ENCODE data around the gene MKRN2.

Gene MKRN2, protein sequence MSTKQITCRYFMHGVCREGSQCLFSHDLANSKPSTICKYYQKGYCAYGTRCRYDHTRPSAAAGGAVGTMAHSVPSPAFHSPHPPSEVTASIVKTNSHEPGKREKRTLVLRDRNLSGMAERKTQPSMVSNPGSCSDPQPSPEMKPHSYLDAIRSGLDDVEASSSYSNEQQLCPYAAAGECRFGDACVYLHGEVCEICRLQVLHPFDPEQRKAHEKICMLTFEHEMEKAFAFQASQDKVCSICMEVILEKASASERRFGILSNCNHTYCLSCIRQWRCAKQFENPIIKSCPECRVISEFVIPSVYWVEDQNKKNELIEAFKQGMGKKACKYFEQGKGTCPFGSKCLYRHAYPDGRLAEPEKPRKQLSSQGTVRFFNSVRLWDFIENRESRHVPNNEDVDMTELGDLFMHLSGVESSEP

GRCh38 chr3:12556690-12557472 is at the start of gene MKRN2:
Gene MKRN2 (plus strand): TSS chr3:12557087. CDS start chr3:12557151, 64 bp downstream.
- H3K27me3 Mint-ChIP-seq = peaks cover 25% of the 10 kb centered on the region
- no peaks in the 10 kb centered on the region for H3K36me3 Mint-ChIP-seq (ENCODE audit: low read depth)
- ATAC-seq (peak; percentile 95), DNase-seq (peak; percentile 89)
- no peaks in the 10 kb centered on the region for H3K9me3 Mint-ChIP-seq
- peak within 1 kb of the TSS; percentile 91 for H3K4me3 Mint-ChIP-seq
- peak within 1 kb of the TSS; percentile 87 for H3K27ac Mint-ChIP-seq
- peaks cover 58% of the 10 kb centered on the region for H3K4me1 Mint-ChIP-seq

GRCh38 chr3:12507591-12508281 is 49.2 kb upstream of the MKRN2 start:
- H3K27ac Mint-ChIP-seq = no peak overlapping the region

DNA sequence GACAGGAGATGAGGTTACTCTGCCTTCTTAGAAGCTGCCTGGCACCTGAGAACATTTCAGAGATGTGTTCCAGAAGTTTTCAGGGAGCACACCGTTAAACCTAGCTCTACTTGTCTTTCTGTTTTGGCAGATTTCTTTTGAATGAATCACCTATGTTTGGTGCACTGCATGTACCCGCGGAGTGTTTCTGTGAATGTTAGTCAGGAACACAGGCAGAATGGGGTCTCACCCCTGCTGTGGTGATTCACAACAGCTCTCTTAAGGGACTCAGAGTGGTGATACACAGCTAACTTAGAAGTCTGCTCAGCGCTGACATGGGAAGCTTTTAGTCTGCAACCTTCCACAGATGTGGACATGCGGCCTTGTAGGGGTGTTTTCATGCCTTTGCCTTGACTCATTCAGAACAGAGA is 48.6 kb upstream of the MKRN2 start:
- DNase-seq (no peak), ATAC-seq (no peak)
- no peaks in the 10 kb centered on the region for H3K4me1 Mint-ChIP-seq
- H3K36me3 Mint-ChIP-seq (ENCODE audit: low read depth) = peaks cover 33% of the 10 kb centered on the region
- H3K27ac Mint-ChIP-seq = no peak overlapping the region
- H3K27me3 Mint-ChIP-seq = no peaks in the 10 kb centered on the region
- no peaks in the 10 kb centered on the region for H3K9me3 Mint-ChIP-seq
- no peak overlapping the region for H3K4me3 Mint-ChIP-seq

More at GRCh38 chr3:12507591-12508281, 49.2 kb upstream of the MKRN2 start:
- H3K4me1 Mint-ChIP-seq = no peaks in the 10 kb centered on the region
- ATAC-seq (no peak), DNase-seq (no peak)
- peaks cover 33% of the 10 kb centered on the region for H3K36me3 Mint-ChIP-seq (ENCODE audit: low read depth)
- no peaks in the 10 kb centered on the region for H3K9me3 Mint-ChIP-seq
- no peak overlapping the region for H3K4me3 Mint-ChIP-seq
- H3K27me3 Mint-ChIP-seq = no peaks in the 10 kb centered on the region

DNA sequence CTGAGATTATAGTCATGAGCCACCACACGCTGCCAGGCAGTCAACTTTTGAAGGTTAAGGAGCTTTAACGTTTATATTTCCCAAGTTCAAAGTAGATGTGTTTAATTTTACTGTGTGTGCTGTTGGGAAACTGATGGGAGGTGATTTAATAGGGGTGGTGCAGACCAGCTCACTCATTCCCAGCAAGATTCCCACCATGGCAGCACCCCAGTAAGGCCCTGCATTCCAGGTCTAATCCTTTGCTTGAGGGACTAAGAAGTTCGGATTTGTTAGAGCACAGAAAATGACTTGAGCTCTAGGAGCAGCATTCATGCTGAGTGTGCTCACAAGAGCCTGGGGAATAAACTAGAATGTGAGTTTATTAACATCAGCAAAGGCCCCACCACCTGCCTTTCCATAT is 47.4 kb upstream of the MKRN2 start:
- Mint-ChIP-seq H3K36me3 (ENCODE audit: low read depth) (peaks cover 26% of the 10 kb centered on the region), H3K9me3 (no peaks in the 10 kb centered on the region), H3K27me3 (no peaks in the 10 kb centered on the region), H3K4me3 (no peak overlapping the region), H3K4me1 (no peaks in the 10 kb centered on the region), H3K27ac (no peak overlapping the region)
- ATAC-seq (no peak), DNase-seq (no peak)

DNA sequence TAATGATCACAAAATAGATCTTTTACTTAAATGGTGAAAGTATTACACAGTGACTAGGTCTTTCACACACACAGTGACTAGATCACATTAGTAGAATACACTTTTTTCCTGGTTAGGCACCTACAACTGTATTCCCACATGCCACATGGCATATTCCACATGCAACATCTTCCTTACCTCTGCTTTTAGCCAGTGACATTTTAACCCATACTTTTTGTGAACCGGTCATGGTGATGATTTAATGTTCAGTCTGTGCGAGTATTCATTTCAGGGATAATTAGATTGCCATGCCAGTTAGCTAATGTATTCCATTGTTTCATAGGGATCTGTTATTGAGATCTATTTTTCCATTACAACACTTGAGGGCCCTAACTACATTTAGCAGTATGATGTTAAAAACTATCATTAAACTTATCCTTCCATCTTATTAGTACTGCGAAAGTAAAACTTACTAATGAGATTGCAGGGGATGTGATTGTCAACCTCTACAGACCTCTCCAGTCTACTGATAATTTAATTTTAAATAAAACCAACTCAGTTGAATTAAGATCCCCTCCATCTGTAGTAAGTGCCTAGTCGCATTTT is 44.3 kb upstream of the MKRN2 start:
- no peaks in the 10 kb centered on the region for H3K9me3 Mint-ChIP-seq
- no peak overlapping the region for H3K4me3 Mint-ChIP-seq
- H3K4me1 Mint-ChIP-seq = no peaks in the 10 kb centered on the region
- H3K27me3 Mint-ChIP-seq = no peaks in the 10 kb centered on the region
- no peak overlapping the region for H3K27ac Mint-ChIP-seq
- ATAC-seq (no peak), DNase-seq (no peak)
- H3K36me3 Mint-ChIP-seq (ENCODE audit: low read depth) = peaks cover 16% of the 10 kb centered on the region

DNA sequence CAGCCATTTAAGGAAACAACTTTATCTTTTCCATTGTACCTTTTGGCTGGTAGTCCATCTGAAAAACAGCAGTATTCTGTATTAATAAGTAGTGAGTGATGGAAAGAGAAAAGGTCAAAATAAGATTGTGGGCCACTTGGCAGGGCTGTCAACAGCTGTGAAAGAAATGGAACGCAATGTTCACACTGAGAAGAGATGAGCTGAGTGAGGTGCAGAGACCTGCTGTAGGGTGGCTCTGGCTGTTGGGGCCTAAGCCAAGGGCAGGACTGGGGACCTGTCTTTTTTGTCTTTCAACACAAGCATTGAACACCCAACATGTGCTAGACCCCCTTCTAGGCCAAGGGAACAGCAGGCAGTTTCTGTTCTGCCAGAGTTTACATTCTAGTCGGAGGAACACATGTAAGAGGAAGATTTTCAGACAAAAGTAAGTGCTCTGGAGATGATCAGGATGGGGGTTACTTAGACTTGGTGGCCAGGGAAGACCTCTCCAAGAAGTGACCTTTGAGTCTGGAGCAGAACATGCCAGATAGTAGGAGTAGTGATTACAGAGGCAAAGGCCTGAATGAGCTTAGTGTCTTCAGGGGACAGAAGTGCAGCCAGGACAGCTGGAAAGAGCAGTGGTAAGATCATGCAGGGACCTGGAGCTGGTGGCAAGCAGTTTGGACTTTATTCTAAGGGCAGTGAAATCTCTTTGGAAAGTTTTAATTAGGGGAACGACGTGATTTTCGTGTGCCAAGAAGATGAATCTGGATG is 43.0 kb upstream of the MKRN2 start:
- ATAC-seq = no peak
- DNase-seq = no peak
- Mint-ChIP-seq H3K9me3 (no peaks in the 10 kb centered on the region), H3K4me1 (no peaks in the 10 kb centered on the region), H3K27me3 (no peaks in the 10 kb centered on the region), H3K4me3 (no peak overlapping the region), H3K36me3 (ENCODE audit: low read depth) (peaks cover 20% of the 10 kb centered on the region), H3K27ac (peak overlapping the region; percentile 8)

- DNase-seq = no peak
- Mint-ChIP-seq H3K36me3 (ENCODE audit: low read depth) (peaks cover 26% of the 10 kb centered on the region), H3K27ac (no peak overlapping the region), H3K9me3 (no peaks in the 10 kb centered on the region), H3K4me1 (no peaks in the 10 kb centered on the region), H3K27me3 (no peaks in the 10 kb centered on the region), H3K4me3 (no peak overlapping the region)
- ATAC-seq = no peak
These were observed 41.3 kb upstream of the MKRN2 start for GRCh38 chr3:12515631-12516030.

GRCh38 chr3:12516873-12517272 is 40.0 kb upstream of the MKRN2 start:
- no peak overlapping the region for H3K4me3 Mint-ChIP-seq
- no peaks in the 10 kb centered on the region for H3K27me3 Mint-ChIP-seq
- DNase-seq (no peak), ATAC-seq (no peak)
- H3K36me3 Mint-ChIP-seq (ENCODE audit: low read depth) = peaks cover 31% of the 10 kb centered on the region
- H3K4me1 Mint-ChIP-seq = no peaks in the 10 kb centered on the region
- no peak overlapping the region for H3K27ac Mint-ChIP-seq
- H3K9me3 Mint-ChIP-seq = no peaks in the 10 kb centered on the region

DNA sequence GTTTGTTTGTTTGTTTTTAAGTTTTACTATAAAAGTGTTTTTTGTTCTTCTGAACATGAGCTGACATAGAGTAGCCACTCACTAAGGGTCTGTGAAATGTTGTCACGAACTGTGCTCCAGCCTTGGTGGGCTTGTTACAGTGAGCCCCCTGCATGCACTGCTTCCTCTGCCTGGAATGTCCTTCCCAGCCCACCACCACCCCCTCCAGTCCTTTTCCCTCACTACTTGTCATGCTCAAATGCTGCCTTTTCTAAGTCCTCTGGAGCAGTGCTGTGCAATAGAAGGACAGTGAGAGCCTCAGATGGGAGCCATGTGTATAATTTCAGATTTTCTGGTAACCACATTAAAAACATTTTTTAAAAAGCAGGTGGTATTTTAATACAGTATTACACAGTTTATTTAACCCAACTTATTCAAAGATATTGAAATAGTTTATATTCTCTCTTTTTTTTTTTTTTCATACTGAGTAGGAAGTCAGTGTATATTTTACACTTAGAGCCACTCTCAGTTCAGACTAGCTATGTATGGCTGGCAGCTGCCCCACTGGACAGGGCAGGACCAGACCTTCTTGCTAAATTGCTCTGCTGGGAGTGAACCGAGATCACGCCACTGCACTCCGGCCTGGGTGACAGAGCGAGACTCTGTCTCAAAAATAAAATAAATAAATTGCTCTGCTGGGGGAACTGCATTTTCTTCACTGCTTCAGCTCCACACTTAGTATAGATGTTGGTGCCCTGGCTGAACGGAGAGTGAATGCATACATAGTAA is 38.4 kb upstream of the MKRN2 start:
- no peaks in the 10 kb centered on the region for H3K27me3 Mint-ChIP-seq
- H3K4me1 Mint-ChIP-seq = no peaks in the 10 kb centered on the region
- ATAC-seq = no peak
- H3K27ac Mint-ChIP-seq = no peak overlapping the region
- H3K36me3 Mint-ChIP-seq (ENCODE audit: low read depth) = peaks cover 36% of the 10 kb centered on the region
- H3K9me3 Mint-ChIP-seq = no peaks in the 10 kb centered on the region
- no peak overlapping the region for H3K4me3 Mint-ChIP-seq
- DNase-seq = no peak

- no peaks in the 10 kb centered on the region for H3K27me3 Mint-ChIP-seq
- H3K27ac Mint-ChIP-seq = no peak overlapping the region
- no peaks in the 10 kb centered on the region for H3K9me3 Mint-ChIP-seq
- H3K4me3 Mint-ChIP-seq = no peak overlapping the region
- no peaks in the 10 kb centered on the region for H3K4me1 Mint-ChIP-seq
- ATAC-seq = no peak
- peaks cover 40% of the 10 kb centered on the region for H3K36me3 Mint-ChIP-seq (ENCODE audit: low read depth)
- DNase-seq = no peak
These were observed 35.9 kb upstream of the MKRN2 start for GRCh38 chr3:12521010-12521409.

DNA sequence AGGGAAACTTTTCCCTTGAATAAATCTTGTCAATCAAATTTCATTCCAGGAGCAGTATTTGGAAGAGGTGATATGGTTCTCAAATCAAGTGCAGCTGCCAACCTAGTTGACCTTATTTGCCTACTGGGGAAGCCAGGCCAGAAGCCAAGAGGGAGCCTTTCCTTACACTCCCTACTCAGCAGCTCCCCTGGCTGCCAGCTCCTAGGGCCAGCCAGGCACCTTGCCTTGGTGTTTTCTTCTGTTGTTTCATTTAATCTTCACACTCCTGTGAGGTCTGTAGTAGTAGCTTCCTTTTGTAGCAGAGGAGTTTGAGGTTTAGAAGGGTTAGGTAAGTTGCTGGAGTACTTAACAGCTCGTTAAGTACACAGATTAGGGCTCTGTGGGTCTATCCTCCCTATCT is 34.2 kb upstream of the MKRN2 start:
- Mint-ChIP-seq H3K4me3 (no peak overlapping the region), H3K9me3 (no peaks in the 10 kb centered on the region), H3K36me3 (ENCODE audit: low read depth) (peaks cover 45% of the 10 kb centered on the region), H3K27me3 (no peaks in the 10 kb centered on the region), H3K27ac (peak overlapping the region; percentile 31), H3K4me1 (no peaks in the 10 kb centered on the region)
- no peak for ATAC-seq
- DNase-seq = no peak

DNA sequence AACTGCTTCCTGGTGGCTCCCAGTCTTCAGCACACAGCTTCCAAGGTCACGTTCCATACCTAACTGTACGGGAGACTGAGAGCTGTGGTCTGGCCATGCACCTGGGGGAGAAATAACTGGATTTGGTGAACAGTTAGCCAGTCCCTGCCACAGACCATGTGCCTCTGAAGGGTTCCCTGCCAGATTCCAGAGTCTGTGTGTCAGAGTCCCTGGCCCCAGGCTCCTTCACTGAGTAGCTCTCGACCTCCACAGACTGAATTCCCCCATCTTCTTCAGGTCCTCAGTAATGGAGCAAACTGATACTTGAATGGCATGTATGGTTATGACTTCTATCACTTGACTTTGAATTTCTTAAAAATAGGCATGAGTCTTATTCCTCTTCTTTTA is 29.1 kb upstream of the MKRN2 start:
- H3K4me3 Mint-ChIP-seq = no peak overlapping the region
- no peak for DNase-seq
- H3K4me1 Mint-ChIP-seq = peaks cover 12% of the 10 kb centered on the region
- H3K9me3 Mint-ChIP-seq = no peaks in the 10 kb centered on the region
- no peaks in the 10 kb centered on the region for H3K27me3 Mint-ChIP-seq
- H3K27ac Mint-ChIP-seq = no peak overlapping the region
- no peak for ATAC-seq
- H3K36me3 Mint-ChIP-seq (ENCODE audit: low read depth) = peaks cover 46% of the 10 kb centered on the region

DNA sequence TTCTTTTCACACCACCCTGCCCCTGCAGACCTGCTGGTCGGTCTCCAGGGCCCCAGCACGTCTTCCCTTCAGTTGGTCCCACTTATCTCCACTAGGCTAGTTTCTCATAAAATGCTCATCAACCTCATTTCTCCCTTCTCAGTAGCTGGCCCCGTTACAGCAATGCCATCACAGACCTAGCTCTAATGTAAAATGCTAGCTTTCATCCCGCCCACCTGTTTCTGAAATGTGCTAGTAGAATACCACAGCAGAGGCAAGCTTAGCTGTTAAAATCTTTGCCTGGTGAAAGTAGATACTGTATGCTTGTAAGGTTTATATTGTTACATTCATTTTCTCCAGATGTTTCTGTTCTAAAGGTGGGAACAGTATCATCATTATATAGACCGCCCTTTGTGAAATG is 24.7 kb upstream of the MKRN2 start:
- no peaks in the 10 kb centered on the region for H3K27me3 Mint-ChIP-seq

More for the DNA sequence above, 24.7 kb upstream of the MKRN2 start:
- H3K9me3 Mint-ChIP-seq = no peaks in the 10 kb centered on the region
- H3K4me1 Mint-ChIP-seq = peaks cover 12% of the 10 kb centered on the region
- H3K36me3 Mint-ChIP-seq (ENCODE audit: low read depth) = peaks cover 38% of the 10 kb centered on the region
- peak overlapping the region; percentile 45 for H3K27ac Mint-ChIP-seq
- DNase-seq (no peak), ATAC-seq (peak; percentile 53)
- H3K4me3 Mint-ChIP-seq = no peak overlapping the region
